Heart right ventricle (tissue), 16 donors: ENCODE data around the gene NCAM2. TPM values are rescaled to one million over a fixed set of nuclear protein-coding genes. Genes with fewer than 3 reads are reported as not detected.

ENCODE experiments used
- ATAC-seq, 8 donors: fragments of 200-7000 bp; cut with Tn5 transposase; one replicate each; pipeline ENCODE4 v1.9.1; 2020; ENCODE audit warnings: mild to moderate bottlenecking in 8 of 8, moderate library complexity in 8 of 8, moderate number of reproducible peaks in 1 of 8
- DNase-seq, 2 donors: peaks; one replicate each; pipeline ENCODE4 v3.0.0-alpha.2; 2020
- H3K27ac ChIP-seq, 10 donors: fragments of 200-600 bp; sonication (generic) in 2 of 10; one replicate each; pipeline versions ENCODE4 v1.5.0 to v1.8.0; 2020 to 2022; ENCODE audit warnings: mild to moderate bottlenecking in 3 of 10
- H3K27me3 ChIP-seq, 7 donors: fragments of 200-600 bp; one replicate each; pipeline ENCODE4 v1.8.0; 2021 to 2022; ENCODE audit warnings: mild to moderate bottlenecking in 2 of 7
- H3K36me3 ChIP-seq, 9 donors: fragments of 200-600 bp; sonication (generic) in 1 of 9; one replicate each; pipeline versions ENCODE4 v1.5.0 to v1.8.0; 2020 to 2022; ENCODE audit warnings: mild to moderate bottlenecking in 2 of 9
- H3K4me1 ChIP-seq, 9 donors: fragments of 200-600 bp; sonication (generic) in 1 of 9; one replicate each; pipeline versions ENCODE4 v1.5.0 to v1.8.0; 2020 to 2022; ENCODE audit warnings: mild to moderate bottlenecking in 4 of 9
- H3K4me3 ChIP-seq, 10 donors: fragments of 200-600 bp; sonication (generic) in 2 of 10; one replicate each; pipeline versions ENCODE4 v1.5.0 to v1.8.0; 2020 to 2022; ENCODE audit warnings: mild to moderate bottlenecking in 7 of 10, moderate library complexity in 2 of 10
- H3K9me3 ChIP-seq, 11 donors: fragments of 200-600 bp in 10 of 11; sonication (generic) in 2 of 11; one replicate each; pipeline versions ENCODE4 v1.5.0 to v1.8.0; 2013 to 2022; ENCODE audit warnings: mild to moderate bottlenecking in 2 of 11, control low read depth in 1 of 11, moderate library complexity in 1 of 11
- WGBS, 2 donors: extraction: QIAGEN DNeasy Blood & Tissue Kit; methylation state at CpG; one replicate each; pipeline ENCODE4 v1.1.7; 2013; ENCODE audit warnings: inconsistent platforms in 1 of 2; 5-methylcytosine and 5-hydroxymethylcytosine counted together
- intact Hi-C, 10 donors: fragments of 100-400 bp; cut with DNase I; formaldehyde crosslinking; loops; one replicate each; pipeline versions ENCODE4 v1.11.1 to v1.14.2; 2022
- long read RNA-seq, 3 donors: library from polyadenylated mRNA; unstranded; transcript quantifications; one replicate each; pipeline ENCODE4 v2.0.0, GENCODE V29; 2020 to 2021
- polyA plus RNA-seq, 2 donors: library from polyadenylated mRNA; stranded (reverse); fragments of 200-250 nt; gene quantifications; one replicate each; pipeline ENCODE4 v1.2.3, GENCODE V29; 2013
- total RNA-seq, 10 donors: library from RNA; stranded (reverse); fragmentation: NEBNext Ultra II Directional in 3 of 10; extraction: Animal tissue kit (Norgen Biotek cat#: 25700) in 3 of 10; gene quantifications; one replicate each; pipeline versions ENCODE4 v1.2.1 to v1.2.4, GENCODE V29; 2021 to 2023
- TF ChIP-seq, protein P1 (sequence below), 9 donors: fragments of 200-600 bp; sonication (generic) in 2 of 9; IDR thresholded peaks; one replicate each; pipeline versions ENCODE4 v1.5.0 to v1.8.0; 2021 to 2022; ENCODE audit warnings: antibody characterized with exemption in 9 of 9, mild to moderate bottlenecking in 5 of 9, moderate library complexity in 1 of 9
- donor health status: Arrhythmogenic right ventricular cardiomyopathy.
- donor health status: ischemic (EF 13 %, LVEDD 7.1; RV severe dilation, severe dysfunction).
- donor health status: healthy with polysubstance abuse.
- donor health status: DM: no; HTN: yes; CAD: no.
- donor health status: DM: no; HTN: no; CAD: no.
- donor health status: ischemic (EF 25% LVEDD 6.9; RV normal size, moderate dysfunction).
- donor health status: ischemic (EF 25% LVEDD 5.7; RV mildly dilated, moderate dysfunction).
- donor health status: healthy.
- donor health status: DM: yes; HTN: yes; CAD: no.
- donor health status: Ischemic cardiomyopathy.
- donor health status: ischemic (EF 35%, LVEDD 5.7; RV mildly dilated, moderate dysfunction).
- donor health status: nonischemic (EF 11% LVEDD 7.7; RV severe dilation, severe dysfunction).
- donor health status: DM: yes; HTN: yes; CAD: no.
- donor health status: PGD.
- donor health status: ischemic (EF 29% LVEDD 5.4; RV normal size, mild dysfunction).
- donor health status: nonischemic (EF 23%, LVEDD 6.1; RV moderate dilation, normal function).

Gene NCAM2
- total RNA-seq = 1 to 10 TPM; 1.7 to 8.9 (median 3.6) TPM
- polyA plus RNA-seq = under 1 TPM; 0.25 to 0.59 TPM
- long read RNA-seq, donor 1, full-length matches to known transcripts = 3 of 4 reads
- long read RNA-seq, donor 1, partial matches to known transcripts = 0 of 4 reads
- long read RNA-seq, donor 1, other reads (novel, unspliced or antisense) = 1 of 4 reads
- long read RNA-seq, donor 2, full-length matches to known transcripts = 2 of 6 reads
- long read RNA-seq, donor 2, partial matches to known transcripts = 1 of 6 reads
- long read RNA-seq, donor 2, other reads (novel, unspliced or antisense) = 3 of 6 reads
- long read RNA-seq, donor 3, partial matches to known transcripts = 0 of 3 reads
- long read RNA-seq, donor 3, other reads (novel, unspliced or antisense) = 3 of 3 reads

- peak; percentile 61 to 90 (median 86) for ATAC-seq
- Histone ChIP-seq H3K27ac (peak within 1 kb of the TSS in 5 of 10 donors; percentile 20 to 59 (median 32)), H3K4me1 (peaks cover 0 to 21% (median 13%) of the 10 kb centered on the region in 9 donors), H3K4me3 (peak within 1 kb of the TSS; percentile 54 to 66 (median 62)), H3K27me3 (peaks cover 4 to 34% (median 17%) of the 10 kb centered on the region in 7 donors), H3K9me3 (no peaks in the 10 kb centered on the region), H3K36me3 (no peaks in the 10 kb centered on the region)
- intact Hi-C loops = loop anchor here in 4 of 10 donors (5.0 to 10.0 kb wide), 2 partner anchors 1794 to 1797 kb away; no protein-coding TSS in a partner anchor
- TF ChIP-seq, protein P1, sequence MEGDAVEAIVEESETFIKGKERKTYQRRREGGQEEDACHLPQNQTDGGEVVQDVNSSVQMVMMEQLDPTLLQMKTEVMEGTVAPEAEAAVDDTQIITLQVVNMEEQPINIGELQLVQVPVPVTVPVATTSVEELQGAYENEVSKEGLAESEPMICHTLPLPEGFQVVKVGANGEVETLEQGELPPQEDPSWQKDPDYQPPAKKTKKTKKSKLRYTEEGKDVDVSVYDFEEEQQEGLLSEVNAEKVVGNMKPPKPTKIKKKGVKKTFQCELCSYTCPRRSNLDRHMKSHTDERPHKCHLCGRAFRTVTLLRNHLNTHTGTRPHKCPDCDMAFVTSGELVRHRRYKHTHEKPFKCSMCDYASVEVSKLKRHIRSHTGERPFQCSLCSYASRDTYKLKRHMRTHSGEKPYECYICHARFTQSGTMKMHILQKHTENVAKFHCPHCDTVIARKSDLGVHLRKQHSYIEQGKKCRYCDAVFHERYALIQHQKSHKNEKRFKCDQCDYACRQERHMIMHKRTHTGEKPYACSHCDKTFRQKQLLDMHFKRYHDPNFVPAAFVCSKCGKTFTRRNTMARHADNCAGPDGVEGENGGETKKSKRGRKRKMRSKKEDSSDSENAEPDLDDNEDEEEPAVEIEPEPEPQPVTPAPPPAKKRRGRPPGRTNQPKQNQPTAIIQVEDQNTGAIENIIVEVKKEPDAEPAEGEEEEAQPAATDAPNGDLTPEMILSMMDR (IDR thresholded peaks at IDR 0.05) = no peak
- peak; percentile 51 to 76 for DNase-seq
- WGBS, 2 donors = 0 to 1% methylated on average over 84 to 86 of the region's 86 CpGs
These were observed at the start of gene NCAM2 for GRCh38 chr21:20997636-20998455. TSS of gene NCAM2 (plus strand) at chr21:20998409.

DNA sequence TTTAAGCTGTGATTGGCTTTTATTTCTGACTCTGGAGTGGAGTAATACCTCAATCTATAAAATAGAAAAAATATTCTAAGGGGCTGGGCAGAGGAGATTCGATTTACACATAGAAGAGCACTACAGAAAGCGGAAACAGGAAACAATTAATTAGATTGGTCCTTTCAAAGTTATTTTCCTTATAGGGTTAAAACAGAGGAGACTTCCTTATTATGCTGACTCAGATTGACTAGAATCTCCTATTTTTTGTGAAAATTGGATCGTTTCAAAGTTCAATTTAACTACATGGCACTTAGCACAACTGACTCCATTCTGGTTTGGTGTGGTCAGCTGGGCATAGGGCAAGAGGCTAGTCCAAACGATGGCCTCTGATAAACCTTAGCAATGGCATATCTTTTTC lies 48.3 kb upstream of the NCAM2 start:
- H3K27me3 ChIP-seq = no peaks in the 10 kb centered on the region
- TF ChIP-seq, protein P1 (IDR thresholded peaks at IDR 0.05) = no peak
- no peak for ATAC-seq
- H3K27ac ChIP-seq = no peak overlapping the region
- intact Hi-C loops = loop anchor here in 1 of 10 donors (5.0 kb wide), 1 partner anchor 507 kb away; no protein-coding TSS in a partner anchor
- H3K4me3 ChIP-seq = no peak overlapping the region
- H3K9me3 ChIP-seq = no peaks in the 10 kb centered on the region
- no peaks in the 10 kb centered on the region for H3K36me3 ChIP-seq
- 47 to 49% methylated on average over 4 of the region's 4 CpGs for WGBS, 2 donors
- no peaks in the 10 kb centered on the region for H3K4me1 ChIP-seq
- no peak for DNase-seq

DNA sequence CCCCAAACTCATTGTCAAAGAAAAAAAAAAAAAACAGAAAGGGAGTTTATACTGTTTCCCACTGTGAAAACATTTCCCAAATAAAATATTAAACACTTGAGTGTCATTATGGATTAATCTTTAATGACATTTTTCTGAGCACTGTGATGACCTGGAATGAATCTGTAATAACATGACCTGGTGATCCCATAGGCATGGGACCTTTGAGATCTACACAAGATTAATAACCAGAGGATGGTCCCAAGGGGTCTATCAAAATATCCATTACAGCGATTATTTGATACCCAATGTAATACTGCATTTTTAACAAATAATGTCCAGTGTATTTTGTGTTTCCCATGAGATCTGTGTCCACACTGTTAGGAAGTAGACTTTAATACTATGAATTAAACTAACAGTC lies 32.4 kb upstream of the NCAM2 start:
- 63 to 73% methylated on average over 1 of the region's 1 CpG for WGBS, 2 donors
- TF ChIP-seq, protein P1 (IDR thresholded peaks at IDR 0.05) = no peak

GRCh38 chr21:20968391-20968790 lies 29.8 kb upstream of the NCAM2 start:
- 75 to 76% methylated on average over 4 of the region's 4 CpGs for WGBS, 2 donors
- H3K27ac ChIP-seq = no peak overlapping the region
- DNase-seq = no peak
- no peaks in the 10 kb centered on the region for H3K4me1 ChIP-seq
- TF ChIP-seq, protein P1 (IDR thresholded peaks at IDR 0.05) = no peak
- ATAC-seq = no peak
- no peaks in the 10 kb centered on the region for H3K36me3 ChIP-seq
- H3K27me3 ChIP-seq = no peaks in the 10 kb centered on the region
- intact Hi-C loops = no loop called here
- no peak overlapping the region for H3K4me3 ChIP-seq
- no peaks in the 10 kb centered on the region for H3K9me3 ChIP-seq

More for the DNA sequence above, 32.4 kb upstream of the NCAM2 start:
- H3K36me3 ChIP-seq = no peaks in the 10 kb centered on the region
- no peaks in the 10 kb centered on the region for H3K27me3 ChIP-seq
- no peak overlapping the region for H3K27ac ChIP-seq
- no peak for DNase-seq
- intact Hi-C loops = no loop called here
- no peak overlapping the region for H3K4me3 ChIP-seq
- H3K4me1 ChIP-seq = no peaks in the 10 kb centered on the region
- ATAC-seq = no peak
- peaks cover 0 to under 1% (median 0%) of the 10 kb centered on the region in 11 donors for H3K9me3 ChIP-seq
